HepG2 (cell line): Measurements from ENCODE around the gene FLAD1. TPM values are rescaled to one million over a fixed set of nuclear protein-coding genes. Genes with fewer than 3 reads are reported as not detected.

Experiments
- PRDM10 ChIP-seq: sonication (generic); formaldehyde crosslinking; IDR thresholded peaks from 2 replicates; pipeline ENCODE4 v1.4.0; 2020; ENCODE audit warnings: low read depth, missing genetic modification reagents
- SIX1 ChIP-seq: sonication (generic); formaldehyde crosslinking; IDR thresholded peaks from 2 replicates; pipeline ENCODE4 v1.4.0; 2020; ENCODE audit warnings: missing genetic modification reagents, borderline replicate concordance
- ZGPAT ChIP-seq: IDR thresholded peaks from 2 replicates; pipeline ENCODE4 v1.6.1; 2016; ENCODE audit warnings: mild to moderate bottlenecking
- ZNF281 ChIP-seq: sonication (generic); formaldehyde crosslinking; IDR thresholded peaks from 2 replicates; pipeline ENCODE4 v1.4.0; 2020; ENCODE audit warnings: missing genetic modification reagents, borderline replicate concordance
- ZNF549 ChIP-seq: sonication (generic); formaldehyde crosslinking; IDR thresholded peaks from 2 replicates; pipeline ENCODE4 v1.5.0; 2020; ENCODE audit warnings: missing genetic modification reagents
- ZNF687 ChIP-seq: sonication (generic); formaldehyde crosslinking; IDR thresholded peaks from 2 replicates; pipeline ENCODE4 v1.5.1; 2020; ENCODE audit warnings: mild to moderate bottlenecking, missing genetic modification reagents, moderate library complexity
- polyA plus RNA-seq, 8 experiments: library from polyadenylated mRNA; depleted of rRNA in 3 of 8; stranded (reverse) in 7 of 8; unstranded in 1 of 8; fragments of >200 nt; fragmentation: Illumina TruSeq in 4 of 8; extraction: Trizol in 4 of 8; gene quantifications; 2 replicates each; pipeline versions ENCODE4 v1.2.1 to v1.2.3, GENCODE V29; 2011 to 2016; ENCODE audit warnings: low read depth in 4 of 8, missing spikeins in 1 of 8, mixed read lengths in 1 of 8; ENCODE audit not compliant: insufficient read depth in 1 of 8
- total RNA-seq, 5 experiments: library from RNA; depleted of rRNA; stranded (reverse); fragments of >200 nt; fragmentation: Illumina TruSeq; extraction: Trizol; gene quantifications; 2 replicates each; pipeline ENCODE4 v1.2.3, GENCODE V29; 2016; ENCODE audit warnings: low read depth in 1 of 5

Gene FLAD1
- total and polyA plus RNA-seq, 2 of the 13 experiments (the other 11 are each of a cell fraction or from before 2014, with no cell fraction given) = 25.9 to 32.8 TPM

- TF ChIP-seq ZNF687 (CRISPR knock-in tag) = peak; percentile 71
- no peak for TF ChIP-seq SIX1 (CRISPR knock-in tag)
- TF ChIP-seq ZGPAT (CRISPR knock-in tag) = peak; percentile 81
- peak; percentile 93 for TF ChIP-seq ZNF281
- TF ChIP-seq PRDM10 (CRISPR knock-in tag) = peak; percentile 84
- no peak for TF ChIP-seq ZNF549 (CRISPR knock-in tag)
Observed at GRCh38 chr1:154972517-154973343, 10.4 kb upstream of the FLAD1 start (continued).
